Peyer's patch (tissue), 4 donors: ENCODE data around the gene SYNJ2. TPM values are rescaled to one million over a fixed set of nuclear protein-coding genes. Genes with fewer than 3 reads are reported as not detected.
A peak's percentile ranks its signal among the peaks of the same experiment; 100 is the strongest.
"Not testable (repeated sequence)": the region's sequence is repeated elsewhere in the genome, so short reads cannot be mapped to it uniquely, and the experiment has no call there.

ENCODE experiments used
- DNase-seq, 3 donors: peaks; one replicate each; pipeline ENCODE4 v3.0.0-alpha.2; 2017 to 2019
- H3K27ac ChIP-seq, 4 donors: fragments of 200-600 bp; sonication (generic); one replicate each; pipeline ENCODE4 v1.5.1; 2016 to 2019
- H3K27me3 ChIP-seq, 2 donors: fragments of 200-600 bp; sonication (generic); one replicate each; pipeline ENCODE4 v1.5.1; 2019
- H3K36me3 ChIP-seq, 3 donors: fragments of 200-600 bp; sonication (generic); one replicate each; pipeline ENCODE4 v1.5.1; 2016 to 2019
- H3K4me1 ChIP-seq, 4 donors: fragments of 200-600 bp; sonication (generic); one replicate each; pipeline ENCODE4 v1.5.1; 2016 to 2019
- H3K4me3 ChIP-seq, 4 donors: fragments of 200-600 bp; sonication (generic); 1 replicate in 3 of 4; 2 replicates in 1 of 4; pipeline ENCODE4 v1.5.1; 2016 to 2019; ENCODE audit warnings: mild to moderate bottlenecking in 1 of 4
- H3K9me3 ChIP-seq, 4 donors: fragments of 200-600 bp; sonication (generic); one replicate each; pipeline ENCODE4 v1.5.1; 2016 to 2019; ENCODE audit warnings: mild to moderate bottlenecking in 1 of 4
- POLR2A ChIP-seq, 2 donors: fragments of 450-650 bp; IDR thresholded peaks; one replicate each; pipeline ENCODE4 v1.5.1; 2017; ENCODE audit warnings: antibody characterized with exemption in 2 of 2, mild to moderate bottlenecking in 2 of 2, moderate library complexity in 2 of 2
- total RNA-seq, 4 donors: library from RNA; depleted of rRNA; stranded (reverse); fragments of >200 nt; gene quantifications; one replicate each; pipeline ENCODE4 v1.1.0, GENCODE V29; 2016
- TF ChIP-seq, protein P1 (sequence below), 6 experiments: fragments of 450-650 bp in 4 of 6; fragments of 200-600 bp in 2 of 6; sonication (generic) in 1 of 6; IDR thresholded peaks; one replicate each; pipeline ENCODE4 v1.5.1; 2017 to 2019; ENCODE audit warnings: antibody characterized with exemption in 6 of 6, mild to moderate bottlenecking in 3 of 6, moderate library complexity in 1 of 6

Gene SYNJ2
- total RNA-seq, result 10 to 100 TPM; 26.8 to 47.2 (median 34.0) TPM

- Histone ChIP-seq H3K27me3 (no peaks in the 10 kb centered on the region), H3K9me3 (no peaks in the 10 kb centered on the region), H3K4me3 (peak within 1 kb of the TSS; percentile 88 to 100 (median 93)), H3K27ac (peak within 1 kb of the TSS; percentile 79 to 94 (median 88)), H3K36me3 (no peaks in the 10 kb centered on the region), H3K4me1 (peaks cover 0 to 36% (median 5%) of the 10 kb centered on the region in 4 donors)
- peak; percentile 76 to 94 (median 93) for DNase-seq
- TF ChIP-seq, protein P1, sequence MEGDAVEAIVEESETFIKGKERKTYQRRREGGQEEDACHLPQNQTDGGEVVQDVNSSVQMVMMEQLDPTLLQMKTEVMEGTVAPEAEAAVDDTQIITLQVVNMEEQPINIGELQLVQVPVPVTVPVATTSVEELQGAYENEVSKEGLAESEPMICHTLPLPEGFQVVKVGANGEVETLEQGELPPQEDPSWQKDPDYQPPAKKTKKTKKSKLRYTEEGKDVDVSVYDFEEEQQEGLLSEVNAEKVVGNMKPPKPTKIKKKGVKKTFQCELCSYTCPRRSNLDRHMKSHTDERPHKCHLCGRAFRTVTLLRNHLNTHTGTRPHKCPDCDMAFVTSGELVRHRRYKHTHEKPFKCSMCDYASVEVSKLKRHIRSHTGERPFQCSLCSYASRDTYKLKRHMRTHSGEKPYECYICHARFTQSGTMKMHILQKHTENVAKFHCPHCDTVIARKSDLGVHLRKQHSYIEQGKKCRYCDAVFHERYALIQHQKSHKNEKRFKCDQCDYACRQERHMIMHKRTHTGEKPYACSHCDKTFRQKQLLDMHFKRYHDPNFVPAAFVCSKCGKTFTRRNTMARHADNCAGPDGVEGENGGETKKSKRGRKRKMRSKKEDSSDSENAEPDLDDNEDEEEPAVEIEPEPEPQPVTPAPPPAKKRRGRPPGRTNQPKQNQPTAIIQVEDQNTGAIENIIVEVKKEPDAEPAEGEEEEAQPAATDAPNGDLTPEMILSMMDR (IDR thresholded peaks at IDR 0.05), result peak; percentile 18 to 74 (median 53)
- peak; percentile 75 to 76 for TF ChIP-seq POLR2A (IDR thresholded peaks at IDR 0.05)
Observed at GRCh38 chr6:157981395-157982101, at the start of gene SYNJ2. TSS of gene SYNJ2 (plus strand) at chr6:157981863. CDS start at chr6:157981962, 99 bp downstream.

DNA sequence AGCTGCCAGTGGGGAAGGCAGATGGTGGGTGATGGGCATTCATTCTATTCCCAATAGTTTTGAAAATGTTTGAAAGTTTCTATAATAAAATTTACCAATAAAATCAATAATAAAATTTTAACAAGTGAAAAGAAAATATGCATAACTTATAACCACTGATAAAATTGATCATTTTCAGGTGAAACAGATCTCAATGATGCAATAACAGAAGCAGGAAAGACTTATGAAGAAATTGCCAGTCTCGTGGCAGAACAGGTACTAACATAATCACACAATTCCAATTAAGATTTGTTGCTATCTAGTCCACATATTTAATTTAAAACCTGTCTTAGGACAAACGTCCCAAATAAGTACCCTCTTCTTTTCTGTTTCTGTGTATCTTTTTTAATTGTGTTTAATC, 45.9 kb upstream of the SYNJ2 start:
- Histone ChIP-seq H3K9me3 (no peaks in the 10 kb centered on the region), H3K4me1 (peaks cover 0 to 5% (median 0%) of the 10 kb centered on the region in 4 donors), H3K27me3 (no peaks in the 10 kb centered on the region), H3K36me3 (peaks cover 0 to 85% (median 0%) of the 10 kb centered on the region in 3 donors), H3K27ac (no peak overlapping the region), H3K4me3 (no peak overlapping the region)
- DNase-seq, result no peak
- TF ChIP-seq, protein P1 (IDR thresholded peaks at IDR 0.05), result no peak
- no peak for TF ChIP-seq POLR2A (IDR thresholded peaks at IDR 0.05)

DNA sequence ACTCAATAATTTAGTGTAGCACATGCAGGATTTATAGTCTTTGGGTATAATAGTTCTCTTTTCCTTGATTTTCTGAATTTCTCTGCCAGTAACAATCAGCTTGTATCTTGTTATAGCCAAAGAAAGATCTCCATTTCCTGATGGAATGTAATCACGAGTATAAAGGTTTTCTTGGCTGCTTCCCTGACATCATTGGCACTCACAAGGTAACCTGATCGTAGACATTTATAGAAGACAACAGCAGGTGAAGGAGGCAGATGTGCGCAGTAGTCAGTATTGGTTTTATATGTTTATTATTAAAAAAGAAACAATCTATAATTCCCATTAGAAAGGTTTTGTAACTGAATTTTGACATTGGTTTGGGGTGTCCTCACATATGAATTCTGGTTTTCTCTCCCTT, 44.3 kb upstream of the SYNJ2 start:
- no peak for TF ChIP-seq POLR2A (IDR thresholded peaks at IDR 0.05)
- TF ChIP-seq, protein P1 (IDR thresholded peaks at IDR 0.05), result no peak
- peaks cover 0 to 87% (median 0%) of the 10 kb centered on the region in 3 donors for H3K36me3 ChIP-seq
- no peak overlapping the region for H3K27ac ChIP-seq
- no peak overlapping the region for H3K4me3 ChIP-seq
- H3K9me3 ChIP-seq, result no peaks in the 10 kb centered on the region
- no peak for DNase-seq
- no peaks in the 10 kb centered on the region for H3K27me3 ChIP-seq
- H3K4me1 ChIP-seq, result peaks cover 0 to 5% (median 0%) of the 10 kb centered on the region in 4 donors

DNA sequence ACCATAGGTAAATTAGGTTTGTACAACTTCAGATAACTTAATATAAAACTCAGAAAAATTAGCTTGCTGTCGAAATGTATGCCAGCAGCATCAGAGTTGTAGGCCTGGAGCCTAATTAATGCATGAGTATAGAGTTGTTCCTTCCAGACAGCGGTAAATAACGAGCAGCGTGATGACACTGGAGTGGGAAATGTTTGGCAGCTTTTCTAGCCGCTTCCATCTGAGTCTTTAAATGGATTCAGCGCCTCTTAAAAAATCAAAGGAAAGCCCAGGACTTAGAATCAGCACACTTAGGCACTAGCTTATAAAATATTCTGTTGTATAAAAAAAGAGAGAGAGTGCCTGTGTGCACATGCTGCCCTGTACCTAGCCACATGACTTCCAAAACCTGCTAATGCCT, 43.7 kb upstream of the SYNJ2 start:
- H3K36me3 ChIP-seq, result peaks cover 0 to 89% (median 0%) of the 10 kb centered on the region in 3 donors
- DNase-seq, result no peak
- H3K4me1 ChIP-seq, result peaks cover 0 to 5% (median 0%) of the 10 kb centered on the region in 4 donors

GRCh38 chr6:157940375-157941036, 41.2 kb upstream of the SYNJ2 start:
- H3K9me3 ChIP-seq, H3K4me3 ChIP-seq, H3K4me1 ChIP-seq, DNase-seq, H3K27me3 ChIP-seq: not testable (repeated sequence)
- peaks cover 0 to 97% (median 0%) of the 10 kb centered on the region in 3 donors for H3K36me3 ChIP-seq
- peak overlapping the region in 1 of 4 donors; percentile 66 for H3K27ac ChIP-seq

More for the DNA sequence above, 43.7 kb upstream of the SYNJ2 start:
- no peaks in the 10 kb centered on the region for H3K9me3 ChIP-seq
- no peaks in the 10 kb centered on the region for H3K27me3 ChIP-seq
- H3K4me3 ChIP-seq, result no peak overlapping the region
- H3K27ac ChIP-seq, result no peak overlapping the region
- no peak for TF ChIP-seq POLR2A (IDR thresholded peaks at IDR 0.05)
- TF ChIP-seq, protein P1 (IDR thresholded peaks at IDR 0.05), result no peak
